GM12801 (cell line): Measurements from ENCODE around the gene PCBP3.

Experiments used
- CTCF ChIP-seq: IDR thresholded peaks from one replicate; pipeline ENCODE4 v1.5.1; 2011; ENCODE audit warnings: control low read depth; ENCODE audit not compliant: insufficient read length; ENCODE audit errors: extremely low read depth

PCBP3 gene

GRCh38 chr21:45980271-45980670, 336.7 kb downstream of the PCBP3 start:
- TF ChIP-seq CTCF = no peak

GRCh38 chr21:45980697-45981096, 337.2 kb downstream of the PCBP3 start:
- no peak for TF ChIP-seq CTCF

GRCh38 chr21:45981151-45982091, 337.9 kb downstream of the PCBP3 start, which contains the start of gene COL6A1:
TSS of gene COL6A1 (plus strand) at chr21:45981770. CDS start at chr21:45981851, 81 bp downstream.
- no peak for TF ChIP-seq CTCF

GRCh38 chr21:45982092-45982757, 338.7 kb downstream of the PCBP3 start:
- TF ChIP-seq CTCF = no peak

GRCh38 chr21:45982758-45983648, 339.5 kb downstream of the PCBP3 start:
- TF ChIP-seq CTCF = no peak

- no peak for TF ChIP-seq CTCF
Observed at GRCh38 chr21:45983649-45983965, 340.1 kb downstream of the PCBP3 start.
